ENCODE data around the gene FGR. TPM values are rescaled to one million over a fixed set of nuclear protein-coding genes. Genes with fewer than 3 reads are reported as not detected.

Gene FGR
- polyA plus RNA-seq, 3 donors = 371 to 1,340 (median 571) TPM

GRCh38 chr1:27635396-27636142 is 584 bp upstream of the FGR start:
- H3K36me3 ChIP-seq (replicated peaks in 1 of 2; ENCODE audit: control insufficient read depth in 1 of 2, insufficient read depth in 2 of 2, low read length in 2 of 2) = peaks cover 2 to 9% of the 10 kb centered on the region in 2 donors
- peaks cover 63 to 75% of the 10 kb centered on the region in 2 donors for H3K4me1 ChIP-seq (ENCODE audit: control insufficient read depth in 1 of 2, insufficient read depth in 2 of 2, low read length in 2 of 2)
- peaks cover 53% of the 10 kb centered on the region for H3K79me2 ChIP-seq (ENCODE audit: insufficient read depth, low read length)
- no peaks in the 10 kb centered on the region for H3K27me3 ChIP-seq (ENCODE audit: control insufficient read depth in 2 of 2, insufficient read depth in 2 of 2, low read length in 2 of 2)
- peaks cover 0 to 2% (median 0%) of the 10 kb centered on the region in 3 donors for H3K27me3 Mint-ChIP-seq (ENCODE audit: low read depth in 3 of 3)
- TF ChIP-seq CTCF (IDR thresholded peaks at IDR 0.05) = no peak
- H3K4me3 Mint-ChIP-seq = peak overlapping the region; percentile 94 to 96
- no peaks in the 10 kb centered on the region for H3K9me3 ChIP-seq (replicated peaks in 1 of 2; ENCODE audit: control insufficient read depth in 1 of 2, insufficient read depth in 1 of 2, low read length in 2 of 2)
- peaks cover 0 to 2% (median 0%) of the 10 kb centered on the region in 7 donors for H3K9me3 Mint-ChIP-seq
- WGBS (ENCODE audit: insufficient coverage) = no CpG with 5 or more reads among the region's 11 CpGs
- H3K9ac ChIP-seq (ENCODE audit: insufficient read depth, low read length, poor library complexity, severe bottlenecking) = peak overlapping the region; percentile 100
- DNase-seq = peak in 1 of 3 donors; percentile 45
- H3K4me1 Mint-ChIP-seq = peaks cover 63% of the 10 kb centered on the region
- peak overlapping the region; percentile 96 to 98 for H3K27ac ChIP-seq (ENCODE audit: low read depth in 1 of 2, low read length in 2 of 2)
- peaks cover 15% of the 10 kb centered on the region for H4K20me1 ChIP-seq (ENCODE audit: insufficient read depth, low read length)
- intact Hi-C loops (cut with micrococcal nuclease) = loop anchor here in 1 of 2 donors (2.0 kb wide), 1 partner anchor 15 kb away; no protein-coding TSS in a partner anchor
- peaks cover 15 to 35% of the 10 kb centered on the region in 2 donors for H3K36me3 Mint-ChIP-seq
- peak overlapping the region; percentile 81 to 100 (median 84) for H3K4me3 ChIP-seq (replicated peaks in 1 of 3; ENCODE audit: low read depth in 2 of 3, low read length in 3 of 3)
- peak overlapping the region; percentile 96 for H3K4me2 ChIP-seq (replicated peaks; ENCODE audit: extremely low read depth, low read length, poor library complexity, severe bottlenecking)
- no peak overlapping the region for H2AFZ ChIP-seq (ENCODE audit: insufficient read depth, low read depth, low read length, poor library complexity, severe bottlenecking)
- peak overlapping the region in 6 of 7 donors; percentile 98 to 100 (median 98) for H3K27ac Mint-ChIP-seq

- Histone ChIP-seq H3K9me3 (replicated peaks in 1 of 2; ENCODE audit: control insufficient read depth in 1 of 2, insufficient read depth in 1 of 2, low read length in 2 of 2) (no peaks in the 10 kb centered on the region), H3K79me2 (ENCODE audit: insufficient read depth, low read length) (peaks cover 65% of the 10 kb centered on the region), H3K36me3 (replicated peaks in 1 of 2; ENCODE audit: control insufficient read depth in 1 of 2, insufficient read depth in 2 of 2, low read length in 2 of 2) (peaks cover 2 to 11% of the 10 kb centered on the region in 2 donors), H3K9ac (ENCODE audit: insufficient read depth, low read length, poor library complexity, severe bottlenecking) (peak overlapping the region; percentile 100), H3K4me2 (replicated peaks; ENCODE audit: extremely low read depth, low read length, poor library complexity, severe bottlenecking) (peak overlapping the region; percentile 96), H3K4me3 (replicated peaks in 1 of 3; ENCODE audit: low read depth in 2 of 3, low read length in 3 of 3) (peak overlapping the region; percentile 81 to 100 (median 84)), H2AFZ (ENCODE audit: insufficient read depth, low read depth, low read length, poor library complexity, severe bottlenecking) (no peak overlapping the region), H4K20me1 (ENCODE audit: insufficient read depth, low read length) (peaks cover 15% of the 10 kb centered on the region), H3K27ac (ENCODE audit: low read depth in 1 of 2, low read length in 2 of 2) (peak overlapping the region; percentile 96 to 98), H3K27me3 (ENCODE audit: control insufficient read depth in 2 of 2, insufficient read depth in 2 of 2, low read length in 2 of 2) (no peaks in the 10 kb centered on the region), H3K4me1 (ENCODE audit: control insufficient read depth in 1 of 2, insufficient read depth in 2 of 2, low read length in 2 of 2) (peaks cover 70 to 80% of the 10 kb centered on the region in 2 donors)
- Mint-ChIP-seq H3K27ac (peak overlapping the region in 6 of 7 donors; percentile 98 to 100 (median 99)), H3K4me3 (peak overlapping the region; percentile 94 to 96), H3K27me3 (ENCODE audit: low read depth in 3 of 3) (peaks cover 0 to 2% (median 0%) of the 10 kb centered on the region in 3 donors), H3K36me3 (peaks cover 24 to 46% of the 10 kb centered on the region in 2 donors), H3K9me3 (peaks cover 0 to 2% (median 0%) of the 10 kb centered on the region in 7 donors), H3K4me1 (peaks cover 68% of the 10 kb centered on the region)
- under 1% methylated on average over 61 of the region's 63 CpGs for WGBS (ENCODE audit: insufficient coverage)
- peak; percentile 61 to 72 (median 66) for DNase-seq
- TF ChIP-seq CTCF (IDR thresholded peaks at IDR 0.05) = no peak
- intact Hi-C loops (cut with micrococcal nuclease) = loop anchor here in 1 of 2 donors (2.0 to 5.0 kb wide), 2 partner anchors 14 to 632 kb away; no protein-coding TSS in a partner anchor
Measured at GRCh38 chr1:27634177-27634984, 604 bp downstream of the FGR start.

All from CD14-positive monocyte (primary cell).